Measurements from ENCODE around the gene SNX21. TPM values are rescaled to one million over a fixed set of nuclear protein-coding genes. Genes with fewer than 3 reads are reported as not detected.

The SNX21 gene
- total and polyA plus RNA-seq, 2 experiments from 2014 or later = 50.9 to 88.4 TPM

DNA sequence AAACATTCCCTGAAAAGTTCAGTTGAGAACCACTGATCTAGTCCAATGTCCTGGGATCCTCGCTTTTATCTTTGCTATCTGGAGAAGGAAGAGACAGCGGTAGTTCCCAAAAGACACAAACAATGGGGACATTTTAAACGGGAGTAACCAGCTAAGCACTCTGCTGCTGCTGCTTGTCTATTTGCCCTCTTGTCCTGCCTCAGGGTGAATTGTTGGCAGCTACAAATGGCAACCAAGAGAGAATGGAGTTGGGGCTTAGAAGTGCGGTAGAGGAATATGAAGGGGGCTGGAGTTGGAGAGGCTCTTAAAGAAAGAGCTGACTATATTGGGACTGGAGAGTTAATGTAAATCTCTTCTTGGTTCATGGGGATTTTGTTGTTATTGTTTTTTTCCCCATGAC is 41.0 kb downstream of the SNX21 start:
- Histone ChIP-seq H4K20me1 (ENCODE audit: insufficient read depth) (no peaks in the 10 kb centered on the region), H3K36me3 (ENCODE audit: low read depth) (no peaks in the 10 kb centered on the region), H3K9me3 (ENCODE audit: low read depth) (no peaks in the 10 kb centered on the region), H3K27ac (no peak overlapping the region), H3F3A (ENCODE audit: insufficient read depth) (peaks cover 5% of the 10 kb centered on the region; the same call in 1 of the 2 replicates), H3K4me2 (ENCODE audit: unreplicated experiment) (no peak overlapping the region), H3K27me3 (replicated peaks; ENCODE audit: insufficient read depth) (no peaks in the 10 kb centered on the region), H2AFZ (no peak overlapping the region), H3K4me1 (ENCODE audit: insufficient read depth) (peaks cover 8% of the 10 kb centered on the region; the same call in 1 of the 2 replicates), H3K9me2 (ENCODE audit: insufficient read depth) (no peaks in the 10 kb centered on the region), H3K79me2 (ENCODE audit: insufficient read depth) (0 out of 2 replicates have a peak, but pooled peaks cover 3% of the 10 kb centered on the region), H3K4me3 (no peak overlapping the region), H3K9ac (no peak overlapping the region)
- in situ Hi-C loops (cut with MboI) = no loop called here
- DNase-seq = no peak
- 86 to 87% methylated on average over 4 of the region's 4 CpGs for WGBS, 2 experiments (ENCODE audit: low coverage in 1 of 2, low lambda C conversion rate in 2 of 2, missing lambda C conversion rate in 2 of 2)
- TF ChIP-seq EZH2phosphoT487 (IDR thresholded peaks at IDR 0.05; ENCODE audit: insufficient read depth, low read depth) (no peak), EZH2 (IDR thresholded peaks at IDR 0.05; ENCODE audit: insufficient read depth, poor library complexity, severe bottlenecking) (no peak)

DNA sequence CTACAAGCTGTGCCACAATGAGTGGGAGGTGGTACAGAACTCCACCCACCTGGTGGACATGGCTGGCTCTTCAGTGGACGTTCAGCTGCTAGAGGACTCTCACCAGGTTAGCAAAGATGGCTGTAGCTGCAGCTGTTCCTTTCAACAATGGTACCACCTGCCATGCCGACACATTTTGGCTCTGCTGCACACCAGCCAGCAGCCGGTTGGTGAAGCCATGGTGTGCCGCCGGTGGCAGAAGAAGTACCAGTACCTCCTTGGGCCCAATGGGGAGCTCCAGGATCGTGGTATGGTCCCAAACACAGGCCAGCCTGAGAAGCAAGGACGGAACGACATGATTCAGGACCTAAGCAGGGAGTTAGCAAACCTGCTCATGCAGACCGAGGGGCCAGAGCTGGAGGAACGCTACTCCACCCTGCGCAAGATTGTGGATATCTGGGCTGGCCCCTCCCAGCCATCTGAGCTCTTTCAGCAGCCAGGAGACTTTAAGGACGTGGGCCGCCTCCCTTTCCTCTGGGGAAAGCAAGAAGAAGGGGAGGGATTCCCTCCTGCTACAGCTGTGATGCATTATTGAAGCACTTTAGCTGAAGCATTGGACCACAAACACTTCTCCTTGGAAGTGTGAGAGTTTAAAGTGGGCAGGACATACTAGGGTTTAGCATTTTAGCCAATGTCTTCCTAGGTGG is 44.6 kb downstream of the SNX21 start:
- H3K4me1 ChIP-seq (ENCODE audit: insufficient read depth) = peaks cover 16% of the 10 kb centered on the region
- 25 to 28% methylated on average over 11 to 13 of the region's 13 CpGs for WGBS, 2 experiments (ENCODE audit: low coverage in 1 of 2, low lambda C conversion rate in 2 of 2, missing lambda C conversion rate in 2 of 2)
- H3K4me2 ChIP-seq (ENCODE audit: unreplicated experiment) = peak overlapping the region; percentile 13
- no peaks in the 10 kb centered on the region for H4K20me1 ChIP-seq (ENCODE audit: insufficient read depth)
- peaks cover 5% of the 10 kb centered on the region; the same call in 1 of the 2 replicates for H3F3A ChIP-seq (ENCODE audit: insufficient read depth)
- H3K9me2 ChIP-seq (ENCODE audit: insufficient read depth) = no peaks in the 10 kb centered on the region
- DNase-seq = peak; percentile 78
- 0 out of 2 replicates have a peak, but pooled peaks cover 4% of the 10 kb centered on the region for H3K36me3 ChIP-seq (ENCODE audit: low read depth)
- peak overlapping the region; percentile 32; the same call in 1 of the 2 replicates for H2AFZ ChIP-seq
- in situ Hi-C loops (cut with MboI) = no loop called here
- H3K4me3 ChIP-seq = no peak overlapping the region
- H3K9me3 ChIP-seq (ENCODE audit: low read depth) = no peaks in the 10 kb centered on the region
- H3K9ac ChIP-seq = no peak overlapping the region; the same call in 1 of the 2 replicates
- TF ChIP-seq EZH2 (IDR thresholded peaks at IDR 0.05; ENCODE audit: insufficient read depth, poor library complexity, severe bottlenecking) (no peak), EZH2phosphoT487 (IDR thresholded peaks at IDR 0.05; ENCODE audit: insufficient read depth, low read depth) (no peak)
- peak overlapping the region; percentile 50 for H3K27ac ChIP-seq
- no peaks in the 10 kb centered on the region for H3K27me3 ChIP-seq (replicated peaks; ENCODE audit: insufficient read depth)
- H3K79me2 ChIP-seq (ENCODE audit: insufficient read depth) = peaks cover 19% of the 10 kb centered on the region

DNA sequence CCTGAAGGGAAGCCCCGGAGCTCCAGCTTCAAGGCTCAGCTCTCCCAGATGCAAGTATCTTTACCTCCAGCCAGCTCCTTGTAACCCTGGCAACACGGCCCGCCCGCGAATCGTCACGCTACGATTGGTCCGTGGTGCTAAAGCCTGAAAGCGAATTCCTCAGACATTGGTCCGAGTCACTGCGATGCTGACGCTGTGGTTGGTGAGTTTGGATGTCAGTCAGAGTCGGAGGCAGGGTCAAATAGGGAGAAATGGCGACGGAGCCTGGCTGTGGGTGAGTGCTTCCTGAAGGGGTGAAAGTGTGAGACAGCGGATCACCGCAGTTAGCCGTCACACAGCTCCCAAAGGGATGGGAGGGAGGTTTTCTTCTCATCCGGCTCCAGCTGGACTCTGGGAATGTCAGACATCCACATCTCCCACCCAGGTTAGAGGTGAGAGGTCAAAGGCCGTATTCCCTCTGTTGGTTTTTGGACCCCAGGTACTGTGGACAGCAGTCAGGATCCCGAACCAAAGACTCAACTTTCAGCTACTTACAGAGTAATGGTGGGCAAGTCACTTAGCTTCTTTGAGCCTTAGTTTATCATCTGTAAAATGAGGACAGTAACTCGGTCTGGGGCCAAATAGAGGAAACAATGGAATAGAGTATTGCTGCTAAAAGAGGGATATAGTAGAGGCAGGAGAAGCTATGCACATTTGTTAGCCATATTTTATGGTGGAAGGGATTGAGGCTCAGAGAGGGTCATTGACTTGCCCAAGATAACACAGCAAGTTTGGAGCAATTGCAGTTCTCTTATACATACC is 47.6 kb downstream of the SNX21 start, which contains the start of gene ZSWIM1:
Gene ZSWIM1 (plus strand): TSS at position 240 of the 801 bp plus-strand sequence. CDS start 1,366 bp downstream, outside the sequence.
- H3K9me2 ChIP-seq (ENCODE audit: insufficient read depth) = no peaks in the 10 kb centered on the region
- peak within 1 kb of the TSS; percentile 99 for H3K4me3 ChIP-seq
- peak; percentile 99 for DNase-seq
- H3K9me3 ChIP-seq (ENCODE audit: low read depth) = no peaks in the 10 kb centered on the region
- peaks cover 27% of the 10 kb centered on the region for H3K4me1 ChIP-seq (ENCODE audit: insufficient read depth)
- H3F3A ChIP-seq (ENCODE audit: insufficient read depth) = peaks cover 16% of the 10 kb centered on the region
- TF ChIP-seq EZH2phosphoT487 (IDR thresholded peaks at IDR 0.05; ENCODE audit: insufficient read depth, low read depth) (no peak), EZH2 (IDR thresholded peaks at IDR 0.05; ENCODE audit: insufficient read depth, poor library complexity, severe bottlenecking) (no peak)
- WGBS, 2 experiments (ENCODE audit: low coverage in 1 of 2, low lambda C conversion rate in 2 of 2, missing lambda C conversion rate in 2 of 2) = 1 to 2% methylated on average over 23 of the region's 23 CpGs
- in situ Hi-C loops (cut with MboI) = no loop called here
- no peaks in the 10 kb centered on the region for H3K27me3 ChIP-seq (replicated peaks; ENCODE audit: insufficient read depth)
- H3K27ac ChIP-seq = peak within 1 kb of the TSS; percentile 67
- H4K20me1 ChIP-seq (ENCODE audit: insufficient read depth) = peaks cover 3% of the 10 kb centered on the region; the same call in 1 of the 2 replicates
- peak within 1 kb of the TSS; percentile 99 for H3K4me2 ChIP-seq (ENCODE audit: unreplicated experiment)
- peaks cover 19% of the 10 kb centered on the region for H3K79me2 ChIP-seq (ENCODE audit: insufficient read depth)
- 0 out of 2 replicates have a peak, but pooled peaks cover 4% of the 10 kb centered on the region for H3K36me3 ChIP-seq (ENCODE audit: low read depth)
- H2AFZ ChIP-seq = peak within 1 kb of the TSS; percentile 85
- peak within 1 kb of the TSS; percentile 97 for H3K9ac ChIP-seq

DNA sequence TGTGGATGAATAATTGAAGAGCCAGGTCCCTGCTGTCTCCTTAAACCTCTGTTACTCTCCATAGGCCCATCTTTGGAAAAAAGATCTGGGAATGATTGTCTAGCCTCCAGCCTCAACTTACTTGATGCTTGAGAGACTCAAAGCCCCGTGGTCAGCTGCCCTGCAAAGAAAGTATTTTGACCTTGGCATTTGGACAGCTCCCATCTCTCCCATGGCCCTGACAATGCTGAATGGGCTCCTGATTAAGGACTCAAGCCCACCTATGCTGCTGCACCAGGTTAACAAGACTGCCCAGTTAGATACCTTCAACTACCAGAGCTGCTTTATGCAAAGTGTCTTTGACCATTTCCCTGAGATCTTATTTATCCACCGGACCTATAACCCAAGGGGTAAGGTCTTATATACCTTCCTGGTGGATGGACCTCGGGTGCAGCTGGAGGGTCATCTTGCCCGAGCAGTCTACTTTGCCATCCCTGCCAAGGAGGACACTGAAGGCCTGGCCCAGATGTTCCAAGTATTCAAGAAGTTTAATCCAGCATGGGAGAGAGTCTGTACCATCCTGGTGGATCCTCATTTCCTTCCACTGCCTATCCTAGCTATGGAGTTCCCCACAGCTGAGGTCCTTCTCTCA is 49.0 kb downstream of the SNX21 start:
- in situ Hi-C loops (cut with MboI) = no loop called here
- Histone ChIP-seq H3K4me3 (no peak overlapping the region), H3K9ac (no peak overlapping the region), H3K9me3 (ENCODE audit: low read depth) (no peaks in the 10 kb centered on the region), H3K36me3 (ENCODE audit: low read depth) (0 out of 2 replicates have a peak, but pooled peaks cover 4% of the 10 kb centered on the region), H4K20me1 (ENCODE audit: insufficient read depth) (peaks cover 3% of the 10 kb centered on the region; the same call in 1 of the 2 replicates), H3K79me2 (ENCODE audit: insufficient read depth) (peaks cover 19% of the 10 kb centered on the region), H3K9me2 (ENCODE audit: insufficient read depth) (no peaks in the 10 kb centered on the region), H2AFZ (no peak overlapping the region), H3F3A (ENCODE audit: insufficient read depth) (peaks cover 16% of the 10 kb centered on the region), H3K4me1 (ENCODE audit: insufficient read depth) (peaks cover 27% of the 10 kb centered on the region), H3K27me3 (replicated peaks; ENCODE audit: insufficient read depth) (no peaks in the 10 kb centered on the region), H3K4me2 (ENCODE audit: unreplicated experiment) (no peak overlapping the region), H3K27ac (no peak overlapping the region)
- DNase-seq = no peak
- WGBS, 2 experiments (ENCODE audit: low coverage in 1 of 2, low lambda C conversion rate in 2 of 2, missing lambda C conversion rate in 2 of 2) = 94 to 98% methylated on average over 4 of the region's 4 CpGs
- TF ChIP-seq EZH2phosphoT487 (IDR thresholded peaks at IDR 0.05; ENCODE audit: insufficient read depth, low read depth) = no peak
- TF ChIP-seq EZH2 (IDR thresholded peaks at IDR 0.05; ENCODE audit: insufficient read depth, poor library complexity, severe bottlenecking) = no peak

Data from GM23248 (cell line).